Liver (tissue), 9 donors: ENCODE measurements around the gene ATP4A. TPM values are rescaled to one million over a fixed set of nuclear protein-coding genes. Genes with fewer than 3 reads are reported as not detected.
"Not testable (repeated sequence)": the region's sequence is repeated elsewhere in the genome, so short reads cannot be mapped to it uniquely, and the experiment has no call there.

ENCODE experiments used
- DNase-seq: peaks from one replicate; pipeline ENCODE4 v3.0.0-alpha.2; 2017; ENCODE audit warnings: low spot score
- H3K27ac ChIP-seq, 2 donors: one replicate each; pipeline ENCODE4 v1.7.0; 2013; ENCODE audit warnings: inconsistent platforms in 2 of 2, low read length in 2 of 2, control low read depth in 1 of 2, low read depth in 1 of 2, mild to moderate bottlenecking in 1 of 2
- H3K27me3 ChIP-seq, 4 donors: one replicate each; pipeline versions ENCODE4 v1.6.1 to v1.7.0; 2013; ENCODE audit warnings: low read length in 3 of 4, inconsistent platforms in 1 of 4, mild to moderate bottlenecking in 1 of 4, moderate library complexity in 1 of 4; ENCODE audit not compliant: control insufficient read depth in 4 of 4, insufficient read depth in 4 of 4
- H3K36me3 ChIP-seq, 4 donors: one replicate each; pipeline versions ENCODE4 v1.6.1 to v1.7.0; 2013; ENCODE audit warnings: low read length in 3 of 4, mild to moderate bottlenecking in 3 of 4, low read depth in 1 of 4, moderate library complexity in 1 of 4; ENCODE audit not compliant: control insufficient read depth in 4 of 4, insufficient read depth in 3 of 4
- H3K4me1 ChIP-seq, 4 donors: one replicate each; pipeline versions ENCODE4 v1.6.1 to v1.7.0; 2013; ENCODE audit warnings: low read length in 3 of 4, mild to moderate bottlenecking in 3 of 4, moderate library complexity in 1 of 4; ENCODE audit not compliant: control insufficient read depth in 4 of 4, insufficient read depth in 4 of 4
- H3K4me3 ChIP-seq, 3 donors: one replicate each; pipeline versions ENCODE4 v1.6.1 to v1.7.0; 2013; ENCODE audit warnings: low read length in 3 of 3, control low read depth in 1 of 3, low read depth in 1 of 3, mild to moderate bottlenecking in 1 of 3
- H3K9ac ChIP-seq, 2 donors: one replicate each; pipeline ENCODE4 v1.7.0; 2013; ENCODE audit warnings: low read length in 2 of 2, mild to moderate bottlenecking in 2 of 2, moderate library complexity in 2 of 2, control low read depth in 1 of 2, low read depth in 1 of 2
- H3K9me3 ChIP-seq, 4 donors: one replicate each; pipeline versions ENCODE4 v1.6.1 to v1.7.0; 2013; ENCODE audit warnings: low read length in 3 of 4; ENCODE audit not compliant: control insufficient read depth in 4 of 4
- EGR1 ChIP-seq, 2 donors: IDR thresholded peaks; 2 replicates each; pipeline ENCODE4 v1.6.1; 2016 to 2018; ENCODE audit warnings: antibody characterized with exemption in 2 of 2, low read depth in 2 of 2
- FOXA2 ChIP-seq: IDR thresholded peaks from 2 replicates; pipeline ENCODE4 v1.6.1; 2016; ENCODE audit warnings: antibody characterized with exemption
- HNF4A ChIP-seq, 2 donors: conservative IDR thresholded peaks; 2 replicates each; pipeline ENCODE4 v1.6.1; 2016; ENCODE audit warnings: antibody characterized with exemption in 2 of 2, mild to moderate bottlenecking in 2 of 2
- JUND ChIP-seq, 2 donors: IDR thresholded peaks; 2 replicates each; pipeline ENCODE4 v1.6.1; 2016; ENCODE audit warnings: antibody characterized with exemption in 2 of 2
- NR2F2 ChIP-seq: IDR thresholded peaks from 2 replicates; pipeline ENCODE4 v1.6.1; 2016; ENCODE audit warnings: antibody characterized with exemption
- RAD21 ChIP-seq, 2 donors: IDR thresholded peaks; 2 replicates each; pipeline ENCODE4 v1.6.1; 2016; ENCODE audit warnings: antibody characterized with exemption in 2 of 2, mild to moderate bottlenecking in 2 of 2
- REST ChIP-seq: IDR thresholded peaks from 2 replicates; pipeline ENCODE4 v1.6.1; 2016; ENCODE audit warnings: antibody characterized with exemption, mild to moderate bottlenecking
- RXRA ChIP-seq, 2 donors: IDR thresholded peaks; 2 replicates each; pipeline ENCODE4 v1.6.1; 2017 to 2018; ENCODE audit warnings: antibody characterized with exemption in 2 of 2, mild to moderate bottlenecking in 1 of 2
- SP1 ChIP-seq: IDR thresholded peaks from 2 replicates; pipeline ENCODE4 v1.6.1; 2018; ENCODE audit warnings: antibody characterized with exemption, mild to moderate bottlenecking
- TAF1 ChIP-seq: conservative IDR thresholded peaks from 2 replicates; pipeline ENCODE4 v1.6.1; 2016; ENCODE audit warnings: antibody characterized with exemption, mild to moderate bottlenecking
- YY1 ChIP-seq: IDR thresholded peaks from 2 replicates; pipeline ENCODE4 v1.6.1; 2016; ENCODE audit warnings: antibody characterized with exemption, mild to moderate bottlenecking
- ZBTB33 ChIP-seq: IDR thresholded peaks from 2 replicates; pipeline ENCODE4 v1.6.1; 2016; ENCODE audit warnings: antibody characterized with exemption
- WGBS: extraction: QIAGEN DNeasy Blood & Tissue Kit; methylation state at CpG from one replicate; pipeline ENCODE4 v1.1.7; 2013; 5-methylcytosine and 5-hydroxymethylcytosine counted together
- polyA plus RNA-seq, 2 donors: library from polyadenylated mRNA; stranded (reverse) in 1 of 2; unstranded in 1 of 2; fragments of 200-250 nt in 1 of 2; fragments of >200 nt in 1 of 2; fragmentation: Nextera tagmentation in 1 of 2; extraction: Ambion mirVana in 1 of 2; gene quantifications; one replicate each; pipeline versions ENCODE4 v1.2.1 to v1.2.3, GENCODE V29; 2013 to 2015
- total RNA-seq, 2 donors: library from RNA; depleted of rRNA; stranded (reverse); fragments of >200 nt; gene quantifications; one replicate each; pipeline ENCODE4 v1.2.3, GENCODE V29; 2014
- TF ChIP-seq, protein P1 (sequence below): fragments of 150-350 bp; IDR thresholded peaks from 2 replicates; pipeline ENCODE4 v1.5.1; 2017; ENCODE audit warnings: improper control_type of control experiment, low read depth, low read length; ENCODE audit not compliant: missing input control
- donor health status: healthy.
- donor health status: healthy.
- donor health status: healthy.
- donor health status: healthy.
- donor health status: healthy.

Gene ATP4A
- total and polyA plus RNA-seq, 4 donors: not detected

DNA sequence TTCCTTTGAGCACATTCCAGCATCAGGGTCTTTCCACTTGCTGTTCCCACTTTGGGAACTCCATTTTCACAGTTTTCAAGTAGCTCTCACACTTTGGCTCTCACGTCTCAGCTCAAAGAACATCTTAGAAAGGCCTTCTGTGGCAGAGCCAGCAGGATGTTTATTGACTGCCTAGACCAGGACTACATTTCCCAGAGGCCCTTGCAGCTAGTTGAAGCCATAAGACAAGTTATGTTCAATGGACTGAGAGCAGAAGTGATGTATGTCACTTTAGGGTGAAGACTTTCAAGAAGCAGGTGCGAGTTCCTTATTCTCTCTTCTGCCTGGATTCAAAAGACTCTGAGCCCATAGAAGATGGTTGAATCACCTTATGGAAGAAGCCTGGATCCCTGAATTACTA is 44.8 kb upstream of the ATP4A start:
- Histone ChIP-seq H3K36me3 (no peaks in the 10 kb centered on the region), H3K9ac (no peak overlapping the region), H3K27me3 (no peaks in the 10 kb centered on the region), H3K4me3 (no peak overlapping the region), H3K27ac (no peak overlapping the region), H3K4me1 (peaks cover 0 to 13% (median 9%) of the 10 kb centered on the region in 4 donors), H3K9me3 (peaks cover 0 to 2% (median 0%) of the 10 kb centered on the region in 4 donors)
- no peak for DNase-seq
- 68% methylated on average over 2 of the region's 2 CpGs for WGBS
- TF ChIP-seq TAF1 (no peak), SP1 (no peak), REST (no peak), NR2F2 (no peak), YY1 (no peak), ZBTB33 (no peak), RXRA (IDR thresholded peaks at IDR 0.05) (no peak)

DNA sequence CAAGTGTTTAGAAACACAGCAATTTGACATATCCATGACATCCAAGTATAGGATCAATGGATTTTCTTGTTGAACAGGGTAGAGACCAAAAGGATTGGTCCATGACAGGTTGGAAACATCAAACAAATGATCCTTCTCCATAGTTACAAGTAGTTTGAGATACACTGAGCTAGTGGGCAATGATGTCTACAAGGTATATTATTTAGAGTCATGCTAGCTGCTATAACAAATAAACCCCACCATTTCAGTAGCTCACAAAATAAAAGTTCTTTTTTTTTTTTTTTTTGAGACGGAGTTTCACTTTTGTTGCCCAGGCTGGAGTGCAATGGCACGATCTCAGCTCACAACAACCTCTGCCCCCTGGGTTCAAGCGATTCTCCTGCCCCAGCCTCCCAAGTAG is 44.2 kb upstream of the ATP4A start:
- Histone ChIP-seq H3K27ac (no peak overlapping the region), H3K9me3 (peaks cover 0 to 2% (median 0%) of the 10 kb centered on the region in 4 donors), H3K36me3 (no peaks in the 10 kb centered on the region), H3K27me3 (no peaks in the 10 kb centered on the region), H3K4me3 (no peak overlapping the region), H3K9ac (no peak overlapping the region), H3K4me1 (peaks cover 0 to 7% (median 4%) of the 10 kb centered on the region in 4 donors)
- TF ChIP-seq, protein P1, sequence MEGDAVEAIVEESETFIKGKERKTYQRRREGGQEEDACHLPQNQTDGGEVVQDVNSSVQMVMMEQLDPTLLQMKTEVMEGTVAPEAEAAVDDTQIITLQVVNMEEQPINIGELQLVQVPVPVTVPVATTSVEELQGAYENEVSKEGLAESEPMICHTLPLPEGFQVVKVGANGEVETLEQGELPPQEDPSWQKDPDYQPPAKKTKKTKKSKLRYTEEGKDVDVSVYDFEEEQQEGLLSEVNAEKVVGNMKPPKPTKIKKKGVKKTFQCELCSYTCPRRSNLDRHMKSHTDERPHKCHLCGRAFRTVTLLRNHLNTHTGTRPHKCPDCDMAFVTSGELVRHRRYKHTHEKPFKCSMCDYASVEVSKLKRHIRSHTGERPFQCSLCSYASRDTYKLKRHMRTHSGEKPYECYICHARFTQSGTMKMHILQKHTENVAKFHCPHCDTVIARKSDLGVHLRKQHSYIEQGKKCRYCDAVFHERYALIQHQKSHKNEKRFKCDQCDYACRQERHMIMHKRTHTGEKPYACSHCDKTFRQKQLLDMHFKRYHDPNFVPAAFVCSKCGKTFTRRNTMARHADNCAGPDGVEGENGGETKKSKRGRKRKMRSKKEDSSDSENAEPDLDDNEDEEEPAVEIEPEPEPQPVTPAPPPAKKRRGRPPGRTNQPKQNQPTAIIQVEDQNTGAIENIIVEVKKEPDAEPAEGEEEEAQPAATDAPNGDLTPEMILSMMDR: no peak
- TF ChIP-seq EGR1 (IDR thresholded peaks at IDR 0.05; ENCODE audit: low read depth in 2 of 2) (no peak), HNF4A (conservative IDR thresholded peaks at IDR 0.05) (no peak), YY1 (no peak), RAD21 (IDR thresholded peaks at IDR 0.05) (no peak), FOXA2 (no peak), JUND (IDR thresholded peaks at IDR 0.05) (no peak)
- DNase-seq: no peak
- WGBS: 64% methylated on average over 3 of the region's 3 CpGs

- H3K9ac ChIP-seq, H3K36me3 ChIP-seq, H3K27me3 ChIP-seq, DNase-seq, H3K4me3 ChIP-seq, H3K27ac ChIP-seq, H3K9me3 ChIP-seq, H3K4me1 ChIP-seq: not testable (repeated sequence)
- 84% methylated on average over 8 of the region's 8 CpGs for WGBS
Measured at GRCh38 chr19:35607170-35607569, 43.7 kb upstream of the ATP4A start.

DNA sequence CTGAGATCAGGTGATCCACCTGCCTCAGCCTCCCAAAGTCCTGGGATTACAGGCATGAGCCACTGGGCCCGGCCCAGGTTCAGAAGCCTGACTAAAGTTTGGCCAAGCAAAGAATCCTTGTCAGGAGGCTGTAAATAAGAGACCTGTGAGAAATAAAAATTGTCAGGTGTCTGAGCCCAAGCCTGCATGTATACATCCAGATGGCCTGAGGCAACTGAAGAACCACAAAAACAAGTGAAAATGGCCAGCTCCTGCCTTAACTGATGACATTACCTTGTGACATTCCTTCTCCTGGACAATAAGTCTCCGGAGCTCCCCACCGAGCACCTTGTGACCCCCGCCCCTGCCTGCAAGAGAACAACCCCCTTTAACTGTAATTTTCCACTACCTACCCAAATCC is 41.0 kb upstream of the ATP4A start:
- not testable (repeated sequence) for H3K9ac ChIP-seq

More for the DNA sequence above, 41.0 kb upstream of the ATP4A start:
- WGBS: 85% methylated on average over 4 of the region's 4 CpGs
- H3K27ac ChIP-seq, H3K36me3 ChIP-seq, H3K27me3 ChIP-seq, DNase-seq, H3K4me3 ChIP-seq, H3K9me3 ChIP-seq, H3K4me1 ChIP-seq: not testable (repeated sequence)
